Measurements from ENCODE around the gene TSSK2. TPM values are rescaled to one million over a fixed set of nuclear protein-coding genes. Genes with fewer than 3 reads are reported as not detected.
"Not testable (repeated sequence)": the region's sequence is repeated elsewhere in the genome, so short reads cannot be mapped to it uniquely, and the experiment has no call there.

Gene TSSK2
- total RNA-seq (2014; rRNA removed; shearing (Covaris generic)) = not detected in 2 replicates

- no peak for DNase-seq (ENCODE audit: low spot score)
Measured at GRCh38 chr22:19130959-19131684, at the start of gene TSSK2. Gene TSSK2 (plus strand): TSS chr22:19131308. CDS start chr22:19131400, 92 bp downstream.

GRCh38 chr22:19081351-19081750, 49.8 kb upstream of the TSSK2 start:
- DNase-seq (ENCODE audit: low spot score) = no peak

GRCh38 chr22:19082101-19082500, 49.0 kb upstream of the TSSK2 start:
- no peak for DNase-seq (ENCODE audit: low spot score)

GRCh38 chr22:19082793-19083192, 48.3 kb upstream of the TSSK2 start:
- DNase-seq (ENCODE audit: low spot score) = no peak

GRCh38 chr22:19084126-19084525, 47.0 kb upstream of the TSSK2 start:
- not testable (repeated sequence) for DNase-seq (ENCODE audit: low spot score)

GRCh38 chr22:19084586-19084985, 46.5 kb upstream of the TSSK2 start:
- DNase-seq (ENCODE audit: low spot score) = not testable (repeated sequence)

- DNase-seq (ENCODE audit: low spot score) = peak; percentile 56
Measured at GRCh38 chr22:19085233-19085718, 45.8 kb upstream of the TSSK2 start.

- no peak for DNase-seq (ENCODE audit: low spot score)
Measured at GRCh38 chr22:19086417-19086816, 44.7 kb upstream of the TSSK2 start.

GRCh38 chr22:19086896-19087295, 44.2 kb upstream of the TSSK2 start:
- DNase-seq (ENCODE audit: low spot score) = no peak

GRCh38 chr22:19088866-19089595, 42.1 kb upstream of the TSSK2 start:
- DNase-seq (ENCODE audit: low spot score) = no peak

- no peak for DNase-seq (ENCODE audit: low spot score)
Measured at GRCh38 chr22:19090183-19090582, 40.9 kb upstream of the TSSK2 start.

GRCh38 chr22:19090586-19091127, 40.5 kb upstream of the TSSK2 start:
- no peak for DNase-seq (ENCODE audit: low spot score)

GRCh38 chr22:19092725-19093124, 38.4 kb upstream of the TSSK2 start:
- DNase-seq (ENCODE audit: low spot score) = no peak

- DNase-seq (ENCODE audit: low spot score) = no peak
Measured at GRCh38 chr22:19094393-19094997, 36.6 kb upstream of the TSSK2 start.

- DNase-seq (ENCODE audit: low spot score) = no peak
Measured at GRCh38 chr22:19096555-19096954, 34.6 kb upstream of the TSSK2 start.

- DNase-seq (ENCODE audit: low spot score) = no peak
Measured at GRCh38 chr22:19097518-19097917, 33.6 kb upstream of the TSSK2 start.

- DNase-seq (ENCODE audit: low spot score) = no peak
Measured at GRCh38 chr22:19098157-19098556, 33.0 kb upstream of the TSSK2 start.

- DNase-seq (ENCODE audit: low spot score) = no peak
Measured at GRCh38 chr22:19103880-19104821, 27.0 kb upstream of the TSSK2 start.

- DNase-seq (ENCODE audit: low spot score) = no peak
Measured at GRCh38 chr22:19105456-19105855, 25.7 kb upstream of the TSSK2 start.

GRCh38 chr22:19105867-19106802, 25.0 kb upstream of the TSSK2 start:
- DNase-seq (ENCODE audit: low spot score) = peak; percentile 10
